Astrocyte (in vitro differentiated cells and primary cell): Measurements from ENCODE around the gene MDP1. TPM values are rescaled to one million over a fixed set of nuclear protein-coding genes. Genes with fewer than 3 reads are reported as not detected.
A peak's percentile ranks its signal among the peaks of the same experiment; 100 is the strongest.

Source experiments
- DNase-seq: peaks from one replicate; pipeline ENCODE4 v3.0.0-alpha.2; 2010; ENCODE audit warnings: low read depth
- FAIRE-seq: peaks from 2 replicates; lab custom pipeline; 2011; peaks lifted over from hg19 to GRCh38; lab: Jason Lieb, UNC
- H2AFZ ChIP-seq: 2 replicates; pipeline ENCODE4 v1.6.0; 2012; ENCODE audit warnings: low read depth, low read length, inconsistent platforms
- H3K27ac ChIP-seq: 2 replicates; pipeline ENCODE4 v1.5.1; 2011; ENCODE audit warnings: low read depth, low read length, inconsistent platforms
- H3K27me3 ChIP-seq: 2 replicates; pipeline ENCODE4 v1.6.0; 2011; ENCODE audit warnings: low read length, inconsistent platforms; ENCODE audit not compliant: insufficient read depth
- H3K36me3 ChIP-seq: 2 replicates; pipeline ENCODE4 v1.5.1; 2011; ENCODE audit warnings: low read length, inconsistent platforms; ENCODE audit not compliant: insufficient read depth
- H3K4me1 ChIP-seq: 2 replicates; pipeline ENCODE4 v1.5.1; 2011; ENCODE audit warnings: low read length, inconsistent platforms; ENCODE audit not compliant: insufficient read depth
- H3K4me2 ChIP-seq: 2 replicates; pipeline ENCODE4 v1.6.0; 2012; ENCODE audit warnings: low read length, inconsistent platforms
- H3K4me3 ChIP-seq: 2 replicates; pipeline ENCODE4 v1.5.1; 2011; ENCODE audit warnings: low read depth, mild to moderate bottlenecking, low read length, inconsistent platforms; ENCODE audit not compliant: insufficient read depth
- H3K79me2 ChIP-seq: 2 replicates; pipeline ENCODE4 v1.6.0; 2012; ENCODE audit warnings: mild to moderate bottlenecking, low read length, inconsistent platforms; ENCODE audit not compliant: insufficient read depth
- H3K9ac ChIP-seq: 2 replicates; pipeline ENCODE4 v1.6.0; 2012; ENCODE audit warnings: mild to moderate bottlenecking, low read length, inconsistent platforms
- H3K9me3 ChIP-seq: 2 replicates; pipeline ENCODE4 v1.5.1; 2012; ENCODE audit warnings: low read depth, mild to moderate bottlenecking, low read length, inconsistent platforms; ENCODE audit not compliant: insufficient read depth
- H4K20me1 ChIP-seq: 2 replicates; pipeline ENCODE4 v1.6.0; 2012; ENCODE audit warnings: low read length, inconsistent platforms; ENCODE audit not compliant: insufficient read depth
- H3K27ac Mint-ChIP-seq: one replicate; pipeline ENCODE4 v1.8.0; 2021; ENCODE audit warnings: mild to moderate bottlenecking, mixed read lengths; ENCODE audit not compliant: unreplicated experiment
- H3K27me3 Mint-ChIP-seq: one replicate; pipeline ENCODE4 v1.8.0; 2021; ENCODE audit warnings: low read depth, mixed read lengths; ENCODE audit not compliant: unreplicated experiment
- H3K36me3 Mint-ChIP-seq: one replicate; pipeline ENCODE4 v1.8.0; 2021; ENCODE audit warnings: low read depth, mixed read lengths; ENCODE audit not compliant: unreplicated experiment
- H3K4me1 Mint-ChIP-seq: one replicate; pipeline ENCODE4 v1.8.0; 2021; ENCODE audit warnings: low read depth, mixed read lengths; ENCODE audit not compliant: unreplicated experiment
- H3K4me3 Mint-ChIP-seq: one replicate; pipeline ENCODE4 v1.8.0; 2021; ENCODE audit warnings: mild to moderate bottlenecking, moderate library complexity, mixed read lengths; ENCODE audit not compliant: unreplicated experiment
- H3K9me3 Mint-ChIP-seq: one replicate; pipeline ENCODE4 v1.8.0; 2021; ENCODE audit warnings: mild to moderate bottlenecking, mixed read lengths; ENCODE audit not compliant: unreplicated experiment
- CTCF ChIP-seq: IDR thresholded peaks from 2 replicates; pipeline ENCODE4 v1.5.1; 2011; ENCODE audit warnings: low read depth, mild to moderate bottlenecking, inconsistent platforms, low read length, moderate library complexity; ENCODE audit not compliant: insufficient read depth
- EZH2 ChIP-seq: IDR thresholded peaks from 2 replicates; pipeline ENCODE4 v1.6.1; 2012; ENCODE audit warnings: mild to moderate bottlenecking, low read length, inconsistent platforms; ENCODE audit not compliant: insufficient read depth
- total RNA-seq: library from RNA; stranded (reverse); gene quantifications from 2 replicates; pipeline ENCODE4 v1.2.1, GENCODE V29; 2021

Gene MDP1
- total RNA-seq, 1 donor from 2014 or later, result 8.9 TPM

- Histone ChIP-seq H3K27ac (peak overlapping the region; percentile 97), H3K4me3 (peak overlapping the region; percentile 69), H3K4me1 (peaks cover 5% of the 10 kb centered on the region), H4K20me1 (peaks cover 5% of the 10 kb centered on the region), H3K9ac (peak overlapping the region; percentile 99), H3K79me2 (peaks cover 64% of the 10 kb centered on the region), H3K4me2 (peak overlapping the region; percentile 95), H2AFZ (peak overlapping the region; percentile 93), H3K9me3 (peaks cover under 1% of the 10 kb centered on the region), H3K36me3 (peaks cover 18% of the 10 kb centered on the region), H3K27me3 (no peaks in the 10 kb centered on the region)
- no peak for DNase-seq
- Mint-ChIP-seq H3K27ac (peak overlapping the region; percentile 72), H3K9me3 (peaks cover 4% of the 10 kb centered on the region), H3K4me3 (peak overlapping the region; percentile 96), H3K36me3 (peaks cover 19% of the 10 kb centered on the region), H3K4me1 (peaks cover 19% of the 10 kb centered on the region), H3K27me3 (no peaks in the 10 kb centered on the region)
- TF ChIP-seq CTCF, result no peak
- TF ChIP-seq EZH2, result no peak
- FAIRE-seq, result no peak
Measured at GRCh38 chr14:24194873-24195185, 21.0 kb downstream of the MDP1 start.

GRCh38 chr14:24194186-24194872, 21.5 kb downstream of the MDP1 start:
- peaks cover 64% of the 10 kb centered on the region for H3K79me2 ChIP-seq

More at GRCh38 chr14:24194186-24194872, 21.5 kb downstream of the MDP1 start:
- H3K4me2 ChIP-seq, result peak overlapping the region; percentile 95
- H3K36me3 Mint-ChIP-seq, result peaks cover 21% of the 10 kb centered on the region
- H3K4me1 ChIP-seq, result peaks cover 5% of the 10 kb centered on the region
- H4K20me1 ChIP-seq, result peaks cover 5% of the 10 kb centered on the region
- H3K27me3 Mint-ChIP-seq, result no peaks in the 10 kb centered on the region
- DNase-seq (no peak), FAIRE-seq (no peak)
- H3K4me1 Mint-ChIP-seq, result peaks cover 19% of the 10 kb centered on the region
- TF ChIP-seq CTCF (no peak), EZH2 (no peak)
- no peaks in the 10 kb centered on the region for H3K27me3 ChIP-seq
- H3K36me3 ChIP-seq, result peaks cover 18% of the 10 kb centered on the region
- peak overlapping the region; percentile 97 for H3K27ac ChIP-seq
- H3K4me3 ChIP-seq, result peak overlapping the region; percentile 69
- H3K9me3 Mint-ChIP-seq, result peaks cover 4% of the 10 kb centered on the region
- peak overlapping the region; percentile 99 for H3K9ac ChIP-seq
- H3K27ac Mint-ChIP-seq, result peak overlapping the region; percentile 35
- peak overlapping the region; percentile 96 for H3K4me3 Mint-ChIP-seq
- H2AFZ ChIP-seq, result no peak overlapping the region
- H3K9me3 ChIP-seq, result no peaks in the 10 kb centered on the region
